HepG2 (cell line): ENCODE data around the gene ZNF22. TPM values are rescaled to one million over a fixed set of nuclear protein-coding genes. Genes with fewer than 3 reads are reported as not detected.

Experiments
- AKAP8 ChIP-seq: sonication (generic); formaldehyde crosslinking; IDR thresholded peaks from 2 replicates; pipeline ENCODE4 v1.5.1; 2020; ENCODE audit warnings: mild to moderate bottlenecking, missing genetic modification reagents
- EED ChIP-seq: sonication (generic); formaldehyde crosslinking; IDR thresholded peaks from 2 replicates; pipeline ENCODE4 v1.5.0; 2020; ENCODE audit warnings: mild to moderate bottlenecking, missing genetic modification reagents
- ESRRA ChIP-seq: sonication (generic); formaldehyde crosslinking; IDR thresholded peaks from 2 replicates; pipeline ENCODE4 v1.5.1; 2020; ENCODE audit warnings: mild to moderate bottlenecking, low read depth, missing genetic modification reagents
- POLR2G ChIP-seq: fragments of 200-400 bp; formaldehyde crosslinking; IDR thresholded peaks from 2 replicates; pipeline ENCODE4 v1.6.1; 2018; ENCODE audit warnings: mild to moderate bottlenecking, low read depth, low read length, moderate library complexity
- RBM22 ChIP-seq: fragments of 200-400 bp; formaldehyde crosslinking; optimal IDR thresholded peaks from 2 replicates; pipeline ENCODE3; 2017; ENCODE audit warnings: mild to moderate bottlenecking, low read length, moderate library complexity
- ZC3H13 ChIP-seq: sonication (generic); formaldehyde crosslinking; IDR thresholded peaks from 2 replicates; pipeline ENCODE4 v1.8.1; 2023; ENCODE audit warnings: mild to moderate bottlenecking, missing genetic modification reagents, moderate library complexity
- ZNF777 ChIP-seq: sonication (generic); formaldehyde crosslinking; IDR thresholded peaks from 2 replicates; pipeline ENCODE4 v1.4.0; 2020; ENCODE audit warnings: missing genetic modification reagents
- ZNF788 ChIP-seq: sonication (generic); formaldehyde crosslinking; IDR thresholded peaks from 2 replicates; pipeline ENCODE4 v1.5.0; 2020; ENCODE audit warnings: mild to moderate bottlenecking, missing genetic modification reagents, borderline replicate concordance
- ZSCAN25 ChIP-seq: sonication (generic); formaldehyde crosslinking; IDR thresholded peaks from 2 replicates; pipeline ENCODE4 v1.8.0; 2022; ENCODE audit warnings: mild to moderate bottlenecking, missing genetic modification reagents
- polyA plus RNA-seq, 8 experiments: library from polyadenylated mRNA; depleted of rRNA in 3 of 8; stranded (reverse) in 7 of 8; unstranded in 1 of 8; fragments of >200 nt; fragmentation: Illumina TruSeq in 4 of 8; extraction: Trizol in 4 of 8; gene quantifications; 2 replicates each; pipeline versions ENCODE4 v1.2.1 to v1.2.3, GENCODE V29; 2011 to 2016; ENCODE audit warnings: low read depth in 4 of 8, missing spikeins in 1 of 8, mixed read lengths in 1 of 8; ENCODE audit not compliant: insufficient read depth in 1 of 8
- total RNA-seq, 5 experiments: library from RNA; depleted of rRNA; stranded (reverse); fragments of >200 nt; fragmentation: Illumina TruSeq; extraction: Trizol; gene quantifications; 2 replicates each; pipeline ENCODE4 v1.2.3, GENCODE V29; 2016; ENCODE audit warnings: low read depth in 1 of 5
- TF ChIP-seq, protein P1 (sequence below): sonication (generic); formaldehyde crosslinking; IDR thresholded peaks from 2 replicates; pipeline ENCODE4 v1.5.0; 2020; ENCODE audit warnings: mild to moderate bottlenecking, missing genetic modification reagents
- TF ChIP-seq, protein P2 (sequence below): sonication (generic); formaldehyde crosslinking; IDR thresholded peaks from 2 replicates; pipeline ENCODE4; 2020; ENCODE audit warnings: missing genetic modification reagents, mild to moderate bottlenecking, borderline replicate concordance
- TF ChIP-seq, protein P3 (sequence below): sonication (generic); formaldehyde crosslinking; IDR thresholded peaks from 2 replicates; pipeline ENCODE4 v1.8.0; 2022; ENCODE audit warnings: low read depth, missing genetic modification reagents
- TF ChIP-seq, protein P4 (sequence below), 2 experiments: sonication (generic) in 1 of 2; formaldehyde crosslinking in 1 of 2; IDR thresholded peaks; 2 replicates each; pipeline versions ENCODE4 v1.6.1 to v1.9.0; 2014 to 2022; ENCODE audit warnings: antibody characterized with exemption in 1 of 2, borderline replicate concordance in 1 of 2, inconsistent platforms in 1 of 2, low read depth in 1 of 2, missing genetic modification reagents in 1 of 2

ZNF22 gene
- total and polyA plus RNA-seq, 2 of the 13 experiments (the other 11 are each of a cell fraction or from before 2014, with no cell fraction given): 0.40 to 1.3 TPM

DNA sequence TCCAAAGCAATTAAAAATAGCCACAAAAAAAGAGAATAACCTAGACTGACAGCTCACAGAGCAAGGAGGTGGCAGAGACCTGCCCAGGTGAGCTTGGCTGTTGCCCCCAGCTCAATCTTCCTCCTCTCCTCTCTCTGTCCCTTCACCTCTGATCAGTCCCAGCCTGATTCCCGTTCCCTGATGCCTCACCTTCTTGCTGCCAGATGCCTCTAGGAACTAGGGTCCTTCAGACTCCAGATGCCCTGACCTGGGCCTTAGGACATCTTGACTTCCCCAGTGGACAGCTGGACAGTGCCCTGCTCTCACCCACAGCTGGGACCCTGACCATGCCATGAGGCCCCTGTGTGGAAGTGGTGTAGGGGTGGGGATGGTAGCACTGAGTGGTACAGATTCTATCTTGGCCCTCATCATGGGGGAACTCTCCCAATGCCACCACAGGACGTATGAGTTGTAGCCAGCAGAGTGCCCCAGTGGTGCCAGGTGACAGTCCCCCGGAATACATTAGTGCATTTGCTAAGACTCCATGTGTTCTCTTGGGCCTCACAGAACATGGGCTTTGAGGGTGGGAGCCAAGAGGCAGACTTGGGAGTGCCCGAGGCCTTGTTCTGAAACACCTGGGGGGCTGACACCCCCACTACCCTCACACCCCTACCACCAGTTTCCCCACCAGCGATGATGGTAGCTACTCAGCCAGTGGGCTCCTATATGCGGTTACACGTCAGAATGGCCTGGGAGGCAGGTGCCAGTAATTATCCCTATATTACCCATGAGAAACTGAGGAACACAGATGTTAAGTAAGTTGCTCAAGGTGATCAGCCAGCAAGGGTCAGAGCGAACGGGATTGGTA is 24.1 kb upstream of the ZNF22 start (continued):
- TF ChIP-seq, protein P1, sequence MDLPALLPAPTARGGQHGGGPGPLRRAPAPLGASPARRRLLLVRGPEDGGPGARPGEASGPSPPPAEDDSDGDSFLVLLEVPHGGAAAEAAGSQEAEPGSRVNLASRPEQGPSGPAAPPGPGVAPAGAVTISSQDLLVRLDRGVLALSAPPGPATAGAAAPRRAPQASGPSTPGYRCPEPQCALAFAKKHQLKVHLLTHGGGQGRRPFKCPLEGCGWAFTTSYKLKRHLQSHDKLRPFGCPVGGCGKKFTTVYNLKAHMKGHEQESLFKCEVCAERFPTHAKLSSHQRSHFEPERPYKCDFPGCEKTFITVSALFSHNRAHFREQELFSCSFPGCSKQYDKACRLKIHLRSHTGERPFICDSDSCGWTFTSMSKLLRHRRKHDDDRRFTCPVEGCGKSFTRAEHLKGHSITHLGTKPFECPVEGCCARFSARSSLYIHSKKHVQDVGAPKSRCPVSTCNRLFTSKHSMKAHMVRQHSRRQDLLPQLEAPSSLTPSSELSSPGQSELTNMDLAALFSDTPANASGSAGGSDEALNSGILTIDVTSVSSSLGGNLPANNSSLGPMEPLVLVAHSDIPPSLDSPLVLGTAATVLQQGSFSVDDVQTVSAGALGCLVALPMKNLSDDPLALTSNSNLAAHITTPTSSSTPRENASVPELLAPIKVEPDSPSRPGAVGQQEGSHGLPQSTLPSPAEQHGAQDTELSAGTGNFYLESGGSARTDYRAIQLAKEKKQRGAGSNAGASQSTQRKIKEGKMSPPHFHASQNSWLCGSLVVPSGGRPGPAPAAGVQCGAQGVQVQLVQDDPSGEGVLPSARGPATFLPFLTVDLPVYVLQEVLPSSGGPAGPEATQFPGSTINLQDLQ (CRISPR knock-in tag): 0 out of 2 replicates have a peak, but pooled peaks have one; percentile 61
- TF ChIP-seq RBM22: no peak
- peak; percentile 82; the same call in 1 of the 2 replicates for TF ChIP-seq EED (CRISPR knock-in tag)
- TF ChIP-seq ZC3H13 (CRISPR knock-in tag): peak; percentile 100
- TF ChIP-seq POLR2G: peak; percentile 16; the same call in 1 of the 2 replicates
- no peak for TF ChIP-seq ZNF777 (CRISPR knock-in tag)
- TF ChIP-seq AKAP8 (CRISPR knock-in tag): peak; percentile 95
- TF ChIP-seq ZNF788 (CRISPR knock-in tag): peak; percentile 50; the same call in 1 of the 2 replicates
- TF ChIP-seq, protein P2, sequence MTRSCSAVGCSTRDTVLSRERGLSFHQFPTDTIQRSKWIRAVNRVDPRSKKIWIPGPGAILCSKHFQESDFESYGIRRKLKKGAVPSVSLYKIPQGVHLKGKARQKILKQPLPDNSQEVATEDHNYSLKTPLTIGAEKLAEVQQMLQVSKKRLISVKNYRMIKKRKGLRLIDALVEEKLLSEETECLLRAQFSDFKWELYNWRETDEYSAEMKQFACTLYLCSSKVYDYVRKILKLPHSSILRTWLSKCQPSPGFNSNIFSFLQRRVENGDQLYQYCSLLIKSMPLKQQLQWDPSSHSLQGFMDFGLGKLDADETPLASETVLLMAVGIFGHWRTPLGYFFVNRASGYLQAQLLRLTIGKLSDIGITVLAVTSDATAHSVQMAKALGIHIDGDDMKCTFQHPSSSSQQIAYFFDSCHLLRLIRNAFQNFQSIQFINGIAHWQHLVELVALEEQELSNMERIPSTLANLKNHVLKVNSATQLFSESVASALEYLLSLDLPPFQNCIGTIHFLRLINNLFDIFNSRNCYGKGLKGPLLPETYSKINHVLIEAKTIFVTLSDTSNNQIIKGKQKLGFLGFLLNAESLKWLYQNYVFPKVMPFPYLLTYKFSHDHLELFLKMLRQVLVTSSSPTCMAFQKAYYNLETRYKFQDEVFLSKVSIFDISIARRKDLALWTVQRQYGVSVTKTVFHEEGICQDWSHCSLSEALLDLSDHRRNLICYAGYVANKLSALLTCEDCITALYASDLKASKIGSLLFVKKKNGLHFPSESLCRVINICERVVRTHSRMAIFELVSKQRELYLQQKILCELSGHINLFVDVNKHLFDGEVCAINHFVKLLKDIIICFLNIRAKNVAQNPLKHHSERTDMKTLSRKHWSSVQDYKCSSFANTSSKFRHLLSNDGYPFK (CRISPR knock-in tag): peak; percentile 59; the same call in 1 of the 2 replicates
- TF ChIP-seq, protein P3, sequence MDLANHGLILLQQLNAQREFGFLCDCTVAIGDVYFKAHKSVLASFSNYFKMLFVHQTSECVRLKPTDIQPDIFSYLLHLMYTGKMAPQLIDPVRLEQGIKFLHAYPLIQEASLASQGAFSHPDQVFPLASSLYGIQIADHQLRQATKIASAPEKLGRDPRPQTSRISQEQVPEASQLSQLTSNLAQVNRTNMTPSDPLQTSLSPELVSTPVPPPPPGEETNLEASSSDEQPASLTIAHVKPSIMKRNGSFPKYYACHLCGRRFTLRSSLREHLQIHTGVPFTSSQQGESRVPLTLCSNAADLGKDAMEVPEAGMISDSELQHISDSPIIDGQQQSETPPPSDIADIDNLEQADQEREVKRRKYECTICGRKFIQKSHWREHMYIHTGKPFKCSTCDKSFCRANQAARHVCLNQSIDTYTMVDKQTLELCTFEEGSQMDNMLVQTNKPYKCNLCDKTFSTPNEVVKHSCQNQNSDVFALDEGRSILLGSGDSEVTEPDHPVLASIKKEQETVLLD: peak; percentile 76
- TF ChIP-seq ZSCAN25 (CRISPR knock-in tag): 0 out of 2 replicates have a peak, but pooled peaks have one; percentile 22
- TF ChIP-seq, protein P4, sequence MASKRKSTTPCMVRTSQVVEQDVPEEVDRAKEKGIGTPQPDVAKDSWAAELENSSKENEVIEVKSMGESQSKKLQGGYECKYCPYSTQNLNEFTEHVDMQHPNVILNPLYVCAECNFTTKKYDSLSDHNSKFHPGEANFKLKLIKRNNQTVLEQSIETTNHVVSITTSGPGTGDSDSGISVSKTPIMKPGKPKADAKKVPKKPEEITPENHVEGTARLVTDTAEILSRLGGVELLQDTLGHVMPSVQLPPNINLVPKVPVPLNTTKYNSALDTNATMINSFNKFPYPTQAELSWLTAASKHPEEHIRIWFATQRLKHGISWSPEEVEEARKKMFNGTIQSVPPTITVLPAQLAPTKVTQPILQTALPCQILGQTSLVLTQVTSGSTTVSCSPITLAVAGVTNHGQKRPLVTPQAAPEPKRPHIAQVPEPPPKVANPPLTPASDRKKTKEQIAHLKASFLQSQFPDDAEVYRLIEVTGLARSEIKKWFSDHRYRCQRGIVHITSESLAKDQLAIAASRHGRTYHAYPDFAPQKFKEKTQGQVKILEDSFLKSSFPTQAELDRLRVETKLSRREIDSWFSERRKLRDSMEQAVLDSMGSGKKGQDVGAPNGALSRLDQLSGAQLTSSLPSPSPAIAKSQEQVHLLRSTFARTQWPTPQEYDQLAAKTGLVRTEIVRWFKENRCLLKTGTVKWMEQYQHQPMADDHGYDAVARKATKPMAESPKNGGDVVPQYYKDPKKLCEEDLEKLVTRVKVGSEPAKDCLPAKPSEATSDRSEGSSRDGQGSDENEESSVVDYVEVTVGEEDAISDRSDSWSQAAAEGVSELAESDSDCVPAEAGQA (IDR thresholded peaks at IDR 0.05; ENCODE audit: low read depth): no peak
- TF ChIP-seq, protein P4 (CRISPR knock-in tag; IDR thresholded peaks at IDR 0.05; ENCODE audit: borderline replicate concordance): no peak
- TF ChIP-seq ESRRA (CRISPR knock-in tag): no peak
